Effector memory CD4-positive, alpha-beta T cell (primary cell): Measurements from ENCODE around the gene OLIG1.

Source experiments
- DNase-seq, 3 donors: peaks; one replicate each; pipeline ENCODE4 v3.0.0-alpha.2; 2020
- H3K27ac ChIP-seq: 2 replicates; pipeline ENCODE4 v1.7.0; 2013; ENCODE audit warnings: mild to moderate bottlenecking, low read length, moderate library complexity; ENCODE audit not compliant: insufficient read depth, poor library complexity, severe bottlenecking
- H3K27me3 ChIP-seq: replicated peaks from 2 replicates; pipeline ENCODE4 v1.7.0; 2013; ENCODE audit warnings: mild to moderate bottlenecking, low read length; ENCODE audit not compliant: insufficient read depth, control insufficient read depth, poor library complexity, severe bottlenecking
- H3K36me3 ChIP-seq: 2 replicates; pipeline ENCODE4 v1.7.0; 2013; ENCODE audit warnings: mild to moderate bottlenecking, low read length, moderate library complexity; ENCODE audit not compliant: control insufficient read depth, insufficient read depth
- H3K4me1 ChIP-seq: 2 replicates; pipeline ENCODE4 v1.7.0; 2013; ENCODE audit warnings: low read length, mild to moderate bottlenecking; ENCODE audit not compliant: control insufficient read depth, insufficient read depth, poor library complexity, severe bottlenecking
- H3K4me3 ChIP-seq: 2 replicates; pipeline ENCODE4 v1.7.0; 2013; ENCODE audit warnings: low read length, low read depth, mild to moderate bottlenecking; ENCODE audit not compliant: insufficient read depth, poor library complexity, severe bottlenecking
- H3K9me3 ChIP-seq: 2 replicates; pipeline ENCODE4 v1.7.0; 2013; ENCODE audit warnings: mild to moderate bottlenecking, low read length, moderate library complexity; ENCODE audit not compliant: control insufficient read depth

Gene OLIG1

GRCh38 chr21:33041981-33042380, 28.0 kb upstream of the OLIG1 start:
- Histone ChIP-seq H3K36me3 (no peaks in the 10 kb centered on the region), H3K27me3 (no peaks in the 10 kb centered on the region), H3K4me3 (no peak overlapping the region), H3K4me1 (no peaks in the 10 kb centered on the region), H3K27ac (no peak overlapping the region), H3K9me3 (no peaks in the 10 kb centered on the region)
- DNase-seq, result no peak

GRCh38 chr21:33042812-33043211, 27.1 kb upstream of the OLIG1 start:
- no peak for DNase-seq
- no peaks in the 10 kb centered on the region for H3K9me3 ChIP-seq
- no peaks in the 10 kb centered on the region for H3K27me3 ChIP-seq
- no peak overlapping the region for H3K27ac ChIP-seq
- no peaks in the 10 kb centered on the region for H3K4me1 ChIP-seq
- no peaks in the 10 kb centered on the region for H3K36me3 ChIP-seq
- H3K4me3 ChIP-seq, result no peak overlapping the region

- Histone ChIP-seq H3K4me1 (no peaks in the 10 kb centered on the region), H3K9me3 (no peaks in the 10 kb centered on the region), H3K4me3 (no peak overlapping the region), H3K27ac (no peak overlapping the region), H3K36me3 (no peaks in the 10 kb centered on the region), H3K27me3 (no peaks in the 10 kb centered on the region)
- DNase-seq, result no peak
Measured at GRCh38 chr21:33046455-33046854, 23.5 kb upstream of the OLIG1 start.

GRCh38 chr21:33047231-33047630, 22.7 kb upstream of the OLIG1 start:
- Histone ChIP-seq H3K27me3 (no peaks in the 10 kb centered on the region), H3K27ac (no peak overlapping the region), H3K9me3 (no peaks in the 10 kb centered on the region), H3K36me3 (no peaks in the 10 kb centered on the region), H3K4me3 (no peak overlapping the region), H3K4me1 (no peaks in the 10 kb centered on the region)
- DNase-seq, result no peak

- no peak for DNase-seq
- Histone ChIP-seq H3K4me3 (no peak overlapping the region), H3K36me3 (no peaks in the 10 kb centered on the region), H3K9me3 (no peaks in the 10 kb centered on the region), H3K4me1 (no peaks in the 10 kb centered on the region), H3K27ac (no peak overlapping the region), H3K27me3 (no peaks in the 10 kb centered on the region)
Measured at GRCh38 chr21:33051925-33052324, 18.0 kb upstream of the OLIG1 start.

- no peaks in the 10 kb centered on the region for H3K36me3 ChIP-seq
- H3K4me1 ChIP-seq, result no peaks in the 10 kb centered on the region
- no peak for DNase-seq
- H3K27me3 ChIP-seq, result no peaks in the 10 kb centered on the region
- no peak overlapping the region for H3K27ac ChIP-seq
- H3K9me3 ChIP-seq, result no peaks in the 10 kb centered on the region
- H3K4me3 ChIP-seq, result no peak overlapping the region
Measured at GRCh38 chr21:33053951-33054350, 16.0 kb upstream of the OLIG1 start.

GRCh38 chr21:33055991-33056390, 13.9 kb upstream of the OLIG1 start:
- Histone ChIP-seq H3K36me3 (no peaks in the 10 kb centered on the region), H3K4me3 (no peak overlapping the region), H3K27ac (no peak overlapping the region), H3K27me3 (no peaks in the 10 kb centered on the region), H3K9me3 (no peaks in the 10 kb centered on the region), H3K4me1 (peaks cover 3% of the 10 kb centered on the region)
- no peak for DNase-seq

- DNase-seq, result no peak
- Histone ChIP-seq H3K9me3 (no peaks in the 10 kb centered on the region), H3K4me3 (no peak overlapping the region), H3K4me1 (peaks cover 3% of the 10 kb centered on the region), H3K36me3 (no peaks in the 10 kb centered on the region), H3K27me3 (no peaks in the 10 kb centered on the region), H3K27ac (no peak overlapping the region)
Measured at GRCh38 chr21:33057385-33057940, 12.5 kb upstream of the OLIG1 start.

- H3K9me3 ChIP-seq, result no peaks in the 10 kb centered on the region
- H3K27ac ChIP-seq, result no peak overlapping the region
- no peaks in the 10 kb centered on the region for H3K36me3 ChIP-seq
- no peaks in the 10 kb centered on the region for H3K27me3 ChIP-seq
- no peak for DNase-seq
- peaks cover 3% of the 10 kb centered on the region for H3K4me1 ChIP-seq
- no peak overlapping the region for H3K4me3 ChIP-seq
Measured at GRCh38 chr21:33058527-33058926, 11.4 kb upstream of the OLIG1 start.

- no peak for DNase-seq
- no peaks in the 10 kb centered on the region for H3K36me3 ChIP-seq
- H3K27ac ChIP-seq, result no peak overlapping the region
- H3K4me3 ChIP-seq, result no peak overlapping the region
- H3K4me1 ChIP-seq, result peaks cover 3% of the 10 kb centered on the region
- H3K27me3 ChIP-seq, result no peaks in the 10 kb centered on the region
- no peaks in the 10 kb centered on the region for H3K9me3 ChIP-seq
Measured at GRCh38 chr21:33058957-33059356, 11.0 kb upstream of the OLIG1 start.
